Measurements from ENCODE around the gene ABHD15.

ABHD15 gene

GRCh38 chr17:29514792-29515191 is 52.0 kb downstream of the ABHD15 start:
- DNase-seq: no peak

DNA sequence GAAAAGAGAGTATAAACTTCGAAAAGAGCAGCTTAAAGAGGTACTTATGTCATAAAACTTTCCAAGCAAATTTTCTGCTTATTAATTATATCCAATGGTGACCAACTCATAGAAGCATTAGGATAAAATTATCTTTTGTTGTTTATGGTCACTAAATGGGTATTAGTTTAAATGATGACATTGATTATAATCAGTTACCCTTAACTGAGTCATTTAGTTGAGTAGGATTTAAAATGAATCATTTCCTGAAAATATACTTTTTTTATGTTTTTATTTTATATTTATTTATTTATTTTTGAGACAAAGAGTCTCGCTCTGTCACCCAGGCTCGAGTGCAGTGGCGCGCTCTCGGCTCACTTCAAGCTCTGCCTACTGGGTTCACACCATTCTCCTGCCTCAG is 55.9 kb downstream of the ABHD15 start:
- DNase-seq: no peak
